B cell (primary cell): ENCODE results near the gene HOXD9. TPM values are rescaled to one million over a fixed set of nuclear protein-coding genes. Genes with fewer than 3 reads are reported as not detected.

Experiments used
- ATAC-seq: fragments of 200-7000 bp; cut with Tn5 transposase; one replicate; pipeline ENCODE4 v1.10.0; 2021; ENCODE audit warnings: low read depth, mild to moderate bottlenecking, moderate number of reproducible peaks, moderate library complexity
- CTCF ChIA-PET: fragments of 350-600 bp; sonication (Branson Sonifier 250); formaldehyde crosslinking; loops from one replicate; lab custom pipeline; 2021; ENCODE audit warnings: antibody characterized with exemption, inconsistent platforms; lab: Charles Lee
- POLR2A ChIA-PET: fragments of 350-600 bp; sonication (Branson Sonifier 250); formaldehyde crosslinking; loops from one replicate; lab custom pipeline; 2021; ENCODE audit warnings: antibody characterized with exemption; lab: Charles Lee
- DNase-seq: peaks from one replicate; pipeline ENCODE4 v3.0.0; 2013
- H2AFZ ChIP-seq: 2 replicates; pipeline ENCODE4 v1.6.1; 2012; ENCODE audit warnings: mild to moderate bottlenecking, low read depth, low read length; ENCODE audit not compliant: insufficient read depth, poor library complexity, severe bottlenecking
- H3K27ac ChIP-seq, 2 donors: 1 replicate in 1 of 2; 2 replicates in 1 of 2; pipeline ENCODE4 v1.5.1; 2012 to 2013; ENCODE audit warnings: low read length in 2 of 2, mild to moderate bottlenecking in 2 of 2, moderate library complexity in 1 of 2
- H3K27me3 ChIP-seq, 4 experiments: fragments of 200-600 bp in 1 of 4; sonication (generic) in 1 of 4; replicated peaks in 1 of 4; 1 replicate in 2 of 4; 2 replicates in 2 of 4; pipeline versions ENCODE4 v1.6.1 to v1.7.0; 2013 to 2016; ENCODE audit warnings: low read length in 3 of 4, mild to moderate bottlenecking in 2 of 4, mixed read lengths in 1 of 4, moderate library complexity in 1 of 4; ENCODE audit not compliant: insufficient read depth in 4 of 4, control insufficient read depth in 3 of 4; ENCODE audit errors: control extremely low read depth in 1 of 4
- H3K36me3 ChIP-seq, 2 experiments: replicated peaks in 1 of 2; 1 replicate in 1 of 2; 2 replicates in 1 of 2; pipeline versions ENCODE4 v1.6.1 to v1.7.1; 2013; ENCODE audit warnings: low read length in 1 of 2; ENCODE audit not compliant: insufficient read depth in 2 of 2, control insufficient read depth in 1 of 2; ENCODE audit errors: control extremely low read depth in 1 of 2, extremely low read depth in 1 of 2
- H3K4me1 ChIP-seq, 2 donors: fragments of 200-600 bp in 1 of 2; sonication (generic) in 1 of 2; 1 replicate in 1 of 2; 2 replicates in 1 of 2; pipeline versions ENCODE4 v1.5.1 to v1.6.1; 2013 to 2017; ENCODE audit warnings: low read length in 2 of 2; ENCODE audit not compliant: control insufficient read depth in 2 of 2, insufficient read depth in 2 of 2
- H3K4me2 ChIP-seq: replicated peaks from 2 replicates; pipeline ENCODE3; 2012; ENCODE audit warnings: mild to moderate bottlenecking, low read depth, low read length; ENCODE audit not compliant: poor library complexity, severe bottlenecking
- H3K4me3 ChIP-seq, 5 experiments: fragments of 200-600 bp in 1 of 5; sonication (generic) in 1 of 5; 1 replicate in 3 of 5; 2 replicates in 2 of 5; pipeline versions ENCODE4 v1.5.1 to v1.7.0; 2011 to 2016; ENCODE audit warnings: low read length in 4 of 5, mild to moderate bottlenecking in 4 of 5, low read depth in 2 of 5, control low read depth in 1 of 5, moderate library complexity in 1 of 5; ENCODE audit not compliant: insufficient read depth in 1 of 5; ENCODE audit errors: control extremely low read depth in 1 of 5, extremely low read depth in 1 of 5
- H3K79me2 ChIP-seq: fragments of 200-600 bp; sonication (generic); one replicate; pipeline ENCODE4 v1.6.0; 2016; ENCODE audit warnings: low read length; ENCODE audit not compliant: control insufficient read depth, insufficient read depth
- H3K9ac ChIP-seq: fragments of 200-600 bp; sonication (generic); 2 replicates; pipeline ENCODE4 v1.6.1; 2017; ENCODE audit warnings: mild to moderate bottlenecking, low read length, moderate library complexity
- H3K9me3 ChIP-seq, 3 donors: one replicate each; pipeline versions ENCODE4 v1.6.1 to v1.7.1; 2013; ENCODE audit warnings: low read length in 2 of 3; ENCODE audit not compliant: control insufficient read depth in 2 of 3, insufficient read depth in 1 of 3; ENCODE audit errors: control extremely low read depth in 1 of 3
- H4K20me1 ChIP-seq: 2 replicates; pipeline ENCODE4 v1.6.0; 2012; ENCODE audit warnings: mild to moderate bottlenecking, low read length; ENCODE audit not compliant: insufficient read depth, control insufficient read depth, poor library complexity, severe bottlenecking
- H3K27ac Mint-ChIP-seq: one replicate; pipeline ENCODE4 v1.8.0; 2021; ENCODE audit warnings: mixed read lengths
- H3K27me3 Mint-ChIP-seq: one replicate; pipeline ENCODE4 v1.8.0; 2021; ENCODE audit warnings: mixed read lengths
- H3K4me1 Mint-ChIP-seq: one replicate; pipeline ENCODE4 v1.8.0; 2021; ENCODE audit warnings: mixed read lengths
- H3K4me3 Mint-ChIP-seq: one replicate; pipeline ENCODE4 v1.8.0; 2021; ENCODE audit warnings: mixed read lengths
- H3K9me3 Mint-ChIP-seq: one replicate; pipeline ENCODE4 v1.8.0; 2022; ENCODE audit warnings: mixed read lengths; ENCODE audit not compliant: insufficient read depth
- CTCF ChIP-seq: fragments of 200-600 bp; IDR thresholded peaks from one replicate; pipeline ENCODE4 v1.8.0; 2022; ENCODE audit warnings: antibody characterized with exemption, mild to moderate bottlenecking
- EZH2 ChIP-seq: IDR thresholded peaks from 2 replicates; pipeline ENCODE4 v1.6.1; 2012; ENCODE audit warnings: borderline replicate concordance, low read depth, mild to moderate bottlenecking, moderate library complexity, low read length; ENCODE audit not compliant: insufficient read depth, poor library complexity, severe bottlenecking
- WGBS: methylation state at CpG from one replicate; pipeline ENCODE4 v1.1.5; 2013; ENCODE audit warnings: missing lambda C conversion rate; ENCODE audit not compliant: insufficient coverage; 5-methylcytosine and 5-hydroxymethylcytosine counted together
- intact Hi-C: fragments of 100-400 bp; cut with micrococcal nuclease; formaldehyde crosslinking; loops from one replicate; pipeline ENCODE4 v1.10.0; 2022
- polyA plus RNA-seq: library from polyadenylated mRNA; depleted of rRNA; stranded (reverse); fragments of >200 nt; gene quantifications from 2 replicates; pipeline ENCODE4 v1.2.3, GENCODE V29; 2012
- total RNA-seq, 2 donors: library from RNA; stranded (reverse); fragments of 120-200 nt in 1 of 2; gene quantifications; 1 replicate in 1 of 2; 2 replicates in 1 of 2; pipeline versions ENCODE4 v1.2.3 to v1.2.4, GENCODE V29; 2013 to 2022

HOXD9 gene
- total and polyA plus RNA-seq, 2 donors (not counting 1 experiment from before 2014, with no cell fraction given): not detected

- Histone ChIP-seq H4K20me1 (no peaks in the 10 kb centered on the region), H3K4me1 (peaks cover 0 to 10% of the 10 kb centered on the region in 2 donors), H3K4me2 (no peak overlapping the region), H2AFZ (no peak overlapping the region), H3K27me3 (peaks cover 0 to 95% (median 77%) of the 10 kb centered on the region in 4 experiments), H3K27ac (no peak overlapping the region), H3K9ac (no peak overlapping the region), H3K9me3 (peaks cover 0 to 55% (median 2%) of the 10 kb centered on the region in 3 donors), H3K79me2 (no peaks in the 10 kb centered on the region), H3K36me3 (no peaks in the 10 kb centered on the region), H3K4me3 (no peak overlapping the region)
- H3K27me3 Mint-ChIP-seq: peaks cover 82% of the 10 kb centered on the region
- H3K4me1 Mint-ChIP-seq: peaks cover 8% of the 10 kb centered on the region
- WGBS: 15% methylated on average over 23 of the region's 26 CpGs
- no peak for ATAC-seq
- peaks cover 4% of the 10 kb centered on the region for H3K9me3 Mint-ChIP-seq
- DNase-seq: no peak
- CTCF ChIA-PET: interaction anchor here (0.6 to 1.0 kb wide), 2 partner anchors 13 to 40 kb away, joined by 3 read pairs; no protein-coding TSS in a partner anchor
- no peak overlapping the region for H3K4me3 Mint-ChIP-seq
- H3K27ac Mint-ChIP-seq: no peak overlapping the region
- TF ChIP-seq EZH2 (no peak), CTCF (no peak)
- intact Hi-C loops: no loop called here
- POLR2A ChIA-PET: no interaction called here
These were observed 8.2 kb upstream of the HOXD9 start for GRCh38 chr2:176114120-176114929.

DNA sequence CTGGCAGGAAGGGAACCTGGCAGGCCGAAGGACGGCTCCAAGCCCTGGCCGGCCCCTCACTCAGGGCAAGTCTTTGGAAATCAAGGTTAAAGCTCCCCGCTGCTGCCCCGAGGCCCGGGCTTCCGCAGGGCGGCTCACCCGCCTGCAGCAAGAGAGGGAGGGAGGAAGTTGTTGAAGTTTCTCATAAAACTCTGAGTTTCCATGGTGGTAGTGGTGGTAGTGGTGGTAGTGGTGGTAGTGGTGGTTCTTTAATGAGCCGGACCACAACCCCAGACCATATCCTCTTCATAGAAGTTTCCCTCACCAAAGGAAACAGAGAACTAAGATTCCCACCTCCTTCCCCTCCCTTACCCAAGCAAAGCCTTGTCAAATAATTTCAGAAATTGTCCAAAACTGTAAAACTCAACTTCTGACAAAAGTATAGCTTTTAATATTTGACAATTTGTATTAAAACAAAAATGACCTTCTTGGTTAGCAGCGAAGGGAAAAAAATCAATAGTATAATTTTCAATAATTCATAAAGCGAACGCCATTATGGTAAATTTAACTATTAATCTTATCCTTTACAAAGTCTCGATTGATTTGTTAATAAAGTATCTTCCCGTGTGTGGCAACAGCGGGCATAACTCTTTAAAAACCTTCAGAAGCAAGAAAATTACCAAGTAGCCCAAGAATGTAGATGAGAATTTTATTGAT, 7.4 kb upstream of the HOXD9 start:
- POLR2A ChIA-PET: no interaction called here
- Histone ChIP-seq H3K79me2 (no peaks in the 10 kb centered on the region), H3K27me3 (peaks cover 0 to 95% (median 75%) of the 10 kb centered on the region in 4 experiments), H4K20me1 (no peaks in the 10 kb centered on the region), H3K27ac (no peak overlapping the region), H3K9ac (no peak overlapping the region), H2AFZ (no peak overlapping the region), H3K9me3 (peaks cover 0 to 55% (median 2%) of the 10 kb centered on the region in 3 donors), H3K4me2 (no peak overlapping the region), H3K4me3 (no peak overlapping the region), H3K4me1 (peaks cover 0 to 10% of the 10 kb centered on the region in 2 donors), H3K36me3 (no peaks in the 10 kb centered on the region)
- WGBS: 7% methylated on average over 9 of the region's 16 CpGs
- peaks cover 4% of the 10 kb centered on the region for H3K9me3 Mint-ChIP-seq
- DNase-seq (no peak), ATAC-seq (no peak)
- intact Hi-C loops: no loop called here
- CTCF ChIA-PET: interaction anchor here (1.0 to 1.7 kb wide), 2 partner anchors 12 to 1033 kb away, joined by 3 read pairs; no protein-coding TSS in a partner anchor
- H3K4me3 Mint-ChIP-seq: no peak overlapping the region
- no peak for TF ChIP-seq CTCF
- TF ChIP-seq EZH2: no peak
- peaks cover 84% of the 10 kb centered on the region for H3K27me3 Mint-ChIP-seq
- peaks cover 8% of the 10 kb centered on the region for H3K4me1 Mint-ChIP-seq
- no peak overlapping the region for H3K27ac Mint-ChIP-seq
